Heart left ventricle (tissue), 16 donors: ENCODE data around the gene FOXO6. TPM values are rescaled to one million over a fixed set of nuclear protein-coding genes. Genes with fewer than 3 reads are reported as not detected.

Experiments used
- ATAC-seq, 4 donors: fragments of 200-7000 bp; cut with Tn5 transposase; one replicate each; pipeline ENCODE4 v1.9.1; 2020 to 2022; ENCODE audit warnings: moderate library complexity in 4 of 4, mild to moderate bottlenecking in 3 of 4, moderate number of reproducible peaks in 1 of 4
- DNase-seq, 5 donors: peaks; one replicate each; pipeline ENCODE4 v3.0.0-alpha.2; 2020
- H3K27ac ChIP-seq, 12 donors: fragments of 200-600 bp; sonication (generic) in 4 of 12; one replicate each; pipeline versions ENCODE4 v1.5.0 to v1.8.0; 2016 to 2022; ENCODE audit warnings: mild to moderate bottlenecking in 2 of 12
- H3K27me3 ChIP-seq, 9 donors: fragments of 200-600 bp; sonication (generic) in 2 of 9; one replicate each; pipeline versions ENCODE4 v1.5.1 to v1.8.0; 2016 to 2022; ENCODE audit warnings: mild to moderate bottlenecking in 3 of 9
- H3K36me3 ChIP-seq, 9 donors: fragments of 200-600 bp; sonication (generic) in 2 of 9; one replicate each; pipeline versions ENCODE4 v1.5.0 to v1.8.0; 2018 to 2022; ENCODE audit warnings: mild to moderate bottlenecking in 2 of 9
- H3K4me1 ChIP-seq, 12 donors: fragments of 200-600 bp; sonication (generic) in 4 of 12; one replicate each; pipeline versions ENCODE4 v1.5.0 to v1.8.0; 2016 to 2022; ENCODE audit warnings: mild to moderate bottlenecking in 3 of 12
- H3K4me3 ChIP-seq, 12 donors: fragments of 200-600 bp; sonication (generic) in 4 of 12; one replicate each; pipeline versions ENCODE4 v1.5.0 to v1.8.0; 2017 to 2022; ENCODE audit warnings: mild to moderate bottlenecking in 9 of 12, moderate library complexity in 4 of 12
- H3K9me3 ChIP-seq, 12 donors: fragments of 200-600 bp; sonication (generic) in 4 of 12; one replicate each; pipeline versions ENCODE4 v1.5.0 to v1.8.0; 2016 to 2022; ENCODE audit warnings: mild to moderate bottlenecking in 1 of 12
- CTCF ChIP-seq, 12 donors: fragments of 200-600 bp; sonication (generic) in 4 of 12; IDR thresholded peaks; one replicate each; pipeline versions ENCODE4 v1.5.0 to v1.8.0; 2018 to 2022; ENCODE audit warnings: antibody characterized with exemption in 12 of 12, mild to moderate bottlenecking in 5 of 12
- POLR2A ChIP-seq, 2 donors: fragments of 450-650 bp; IDR thresholded peaks; one replicate each; pipeline ENCODE4 v1.6.1; 2017; ENCODE audit warnings: antibody characterized with exemption in 2 of 2, mild to moderate bottlenecking in 2 of 2, moderate library complexity in 2 of 2
- WGBS, 4 donors: extraction: QIAGEN DNeasy Blood & Tissue Kit in 2 of 4; methylation state at CpG; one replicate each; pipeline versions ENCODE4 v1.1.5 to v1.1.7; 2013 to 2018; 5-methylcytosine and 5-hydroxymethylcytosine counted together
- intact Hi-C, 10 donors: fragments of 100-400 bp; cut with DNase I; formaldehyde crosslinking; loops; one replicate each; pipeline versions ENCODE4 v1.11.1 to v1.14.2; 2022
- polyA plus RNA-seq, 2 donors: library from polyadenylated mRNA; stranded (reverse); fragments of 200-250 nt; gene quantifications; one replicate each; pipeline ENCODE4 v1.2.3, GENCODE V29; 2013
- total RNA-seq, 9 donors: library from RNA; depleted of rRNA in 2 of 9; stranded (reverse); fragments of >200 nt in 2 of 9; fragmentation: NEBNext Ultra II Directional in 3 of 9; extraction: Animal tissue kit (Norgen Biotek cat#: 25700) in 3 of 9; gene quantifications; one replicate each; pipeline versions ENCODE4 v1.1.0 to v1.2.4, GENCODE V29; 2016 to 2023
- donor health status: ischemic (EF 13 %, LVEDD 7.1; RV severe dilation, severe dysfunction).
- donor health status: healthy with polysubstance abuse.
- donor health status: DM: no; HTN: yes; CAD: no.
- donor health status: DM: no; HTN: no; CAD: no.
- donor health status: ischemic (EF 25% LVEDD 6.9; RV normal size, moderate dysfunction).
- donor health status: ischemic (EF 25% LVEDD 5.7; RV mildly dilated, moderate dysfunction).
- donor health status: healthy.
- donor health status: DM: yes; HTN: yes; CAD: no.
- donor health status: ischemic (EF 35%, LVEDD 5.7; RV mildly dilated, moderate dysfunction).
- donor health status: nonischemic (EF 11% LVEDD 7.7; RV severe dilation, severe dysfunction).
- donor health status: DM: yes; HTN: yes; CAD: no.
- donor health status: PGD.
- donor health status: ischemic (EF 29% LVEDD 5.4; RV normal size, mild dysfunction).
- donor health status: nonischemic (EF 23%, LVEDD 6.1; RV moderate dilation, normal function).

Gene FOXO6
- total and polyA plus RNA-seq, 11 donors, result 0.69 to 4.8 (median 1.4) TPM

GRCh38 chr1:41355356-41355755, 5.9 kb upstream of the FOXO6 start:
- Histone ChIP-seq H3K4me1 (peaks cover 0 to 36% (median 22%) of the 10 kb centered on the region in 12 donors), H3K27me3 (peaks cover 0 to 4% (median 0%) of the 10 kb centered on the region in 9 donors), H3K4me3 (no peak overlapping the region), H3K36me3 (no peaks in the 10 kb centered on the region), H3K9me3 (no peaks in the 10 kb centered on the region), H3K27ac (no peak overlapping the region)
- TF ChIP-seq CTCF (IDR thresholded peaks at IDR 0.05) (no peak), POLR2A (IDR thresholded peaks at IDR 0.05) (no peak)
- 90 to 100% (median 95%) methylated on average over 1 of the region's 1 CpG for WGBS, 4 donors
- intact Hi-C loops, result loop anchor here in 2 of 10 donors (5.0 kb wide), 3 partner anchors 38 to 62 kb away; no protein-coding TSS in a partner anchor
- no peak for ATAC-seq
- DNase-seq, result peak in 2 of 5 donors; percentile 7 to 14

- no peaks in the 10 kb centered on the region for H3K36me3 ChIP-seq
- 60 to 71% (median 67%) methylated on average over 6 of the region's 6 CpGs for WGBS, 4 donors
- no peak overlapping the region for H3K4me3 ChIP-seq
- TF ChIP-seq CTCF (IDR thresholded peaks at IDR 0.05), result no peak
- H3K4me1 ChIP-seq, result peaks cover 0 to 40% (median 24%) of the 10 kb centered on the region in 12 donors
- H3K27ac ChIP-seq, result no peak overlapping the region
- H3K9me3 ChIP-seq, result no peaks in the 10 kb centered on the region
- DNase-seq, result peak in 2 of 5 donors; percentile 2 to 6
- H3K27me3 ChIP-seq, result peaks cover 0 to 4% (median 0%) of the 10 kb centered on the region in 9 donors
- ATAC-seq, result no peak
- intact Hi-C loops, result loop anchor here in 2 of 10 donors (5.0 kb wide), 3 partner anchors 38 to 62 kb away; no protein-coding TSS in a partner anchor
These were observed 5.5 kb upstream of the FOXO6 start for GRCh38 chr1:41355761-41356160.

- intact Hi-C loops, result loop anchor here in 2 of 10 donors (5.0 kb wide), 3 partner anchors 39 to 61 kb away; no protein-coding TSS in a partner anchor
- peaks cover 0 to 7% (median 0%) of the 10 kb centered on the region in 9 donors for H3K27me3 ChIP-seq
- H3K27ac ChIP-seq, result peak overlapping the region in 8 of 12 donors; percentile 48 to 90 (median 69)
- ATAC-seq (no peak), DNase-seq (no peak)
- H3K4me1 ChIP-seq, result peaks cover 0 to 43% (median 27%) of the 10 kb centered on the region in 12 donors
- H3K9me3 ChIP-seq, result no peaks in the 10 kb centered on the region
- no peak overlapping the region for H3K4me3 ChIP-seq
- TF ChIP-seq POLR2A (IDR thresholded peaks at IDR 0.05), result no peak
- WGBS, 4 donors, result 92 to 98% (median 96%) methylated on average over 4 of the region's 4 CpGs
- no peaks in the 10 kb centered on the region for H3K36me3 ChIP-seq
These were observed 4.5 kb upstream of the FOXO6 start for GRCh38 chr1:41356752-41357151.

- Histone ChIP-seq H3K9me3 (no peaks in the 10 kb centered on the region), H3K27me3 (peaks cover 0 to 15% (median 0%) of the 10 kb centered on the region in 9 donors), H3K36me3 (no peaks in the 10 kb centered on the region), H3K4me3 (no peak overlapping the region), H3K27ac (peak overlapping the region in 10 of 12 donors; percentile 11 to 90 (median 68)), H3K4me1 (peaks cover 0 to 51% (median 35%) of the 10 kb centered on the region in 12 donors)
- peak; percentile 28 to 72 (median 48) for ATAC-seq
- no peak for TF ChIP-seq CTCF (IDR thresholded peaks at IDR 0.05)
- no peak for TF ChIP-seq POLR2A (IDR thresholded peaks at IDR 0.05)
- WGBS, 4 donors, result 20 to 28% (median 25%) methylated on average over 6 of the region's 6 CpGs
- DNase-seq, result peak in 4 of 5 donors; percentile 63 to 73 (median 70)
- intact Hi-C loops, result loop anchor here in 2 of 10 donors (5.0 kb wide), 3 partner anchors 40 to 60 kb away; no protein-coding TSS in a partner anchor
These were observed 3.7 kb upstream of the FOXO6 start for GRCh38 chr1:41357451-41358101.
